Activated T-helper 9 cell treated with anti-CD3 and anti-CD28 coated beads, Interleukin-2, amount 50 U/mL, for 16 hours (primary cell): ENCODE data around the gene TSC22D4.

Experiments
- DNase-seq: peaks from one replicate; pipeline ENCODE4 v3.0.0-alpha.2; 2020; ENCODE audit warnings: low read depth

TSC22D4 gene

DNA sequence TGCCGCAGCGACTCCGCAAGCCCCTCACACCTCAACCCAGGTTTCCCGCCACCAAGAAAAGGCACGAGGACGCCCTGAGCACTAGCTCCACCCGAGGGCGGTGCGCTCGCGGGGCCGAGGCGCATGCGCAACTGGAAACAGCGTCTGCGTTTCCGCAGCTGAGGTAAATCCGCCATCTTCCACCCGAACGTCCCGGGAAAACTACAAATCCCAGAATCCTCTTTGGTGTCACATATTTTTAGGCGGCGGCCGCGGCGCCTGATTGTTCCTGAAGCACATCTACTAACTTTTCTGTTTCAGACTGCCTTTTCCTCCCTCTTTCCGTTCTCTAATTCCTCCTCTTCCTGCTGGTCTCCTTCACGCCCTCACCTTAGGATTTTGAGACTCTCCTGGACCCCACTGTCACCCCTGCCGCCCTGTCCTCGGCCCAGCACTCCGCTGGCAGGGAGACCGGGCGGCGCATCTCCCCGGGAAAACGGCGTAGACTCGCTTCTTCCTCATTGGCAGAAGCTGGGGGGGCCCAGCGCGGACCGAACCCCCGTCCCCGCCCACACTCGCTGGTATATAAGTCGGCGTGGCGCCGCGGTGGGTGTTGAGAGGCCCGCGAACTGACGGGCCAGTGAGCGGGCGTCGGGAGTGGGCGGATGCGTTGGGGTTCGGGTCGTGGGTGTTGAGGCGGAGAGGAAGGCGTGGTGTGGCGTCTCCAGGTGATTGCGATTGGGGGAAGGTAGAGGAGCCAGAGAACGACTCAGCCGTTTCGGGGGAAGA is 50.6 kb downstream of the TSC22D4 start, which contains the start of gene ZCWPW1:
TSS of gene ZCWPW1 (minus strand) at position 505 of the 768 bp plus-strand sequence. CDS start 8,054 bp downstream, outside the sequence.
- peak; percentile 93 for DNase-seq

DNA sequence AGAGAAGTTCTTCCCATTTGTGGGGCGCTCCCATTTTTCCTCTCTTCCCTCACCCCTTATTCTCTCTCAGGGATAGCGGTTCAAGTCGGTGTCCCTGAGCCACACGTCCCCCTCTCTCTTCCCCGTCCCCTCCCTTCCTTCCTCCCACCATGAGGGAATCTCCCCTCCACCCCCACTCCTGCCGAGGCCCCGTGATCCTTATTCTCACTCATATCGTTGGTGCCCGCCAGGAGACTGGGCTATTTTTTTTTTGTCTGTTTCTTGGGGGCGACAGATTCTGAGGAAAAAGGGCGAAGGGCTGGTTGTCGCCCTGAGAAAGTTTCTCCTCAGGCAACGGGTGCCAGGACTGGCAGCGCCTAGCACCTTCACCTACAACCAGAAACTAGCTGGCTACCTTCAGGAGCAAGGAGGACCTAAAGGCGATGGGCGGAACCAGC is 51.2 kb downstream of the TSC22D4 start:
- DNase-seq = no peak

DNA sequence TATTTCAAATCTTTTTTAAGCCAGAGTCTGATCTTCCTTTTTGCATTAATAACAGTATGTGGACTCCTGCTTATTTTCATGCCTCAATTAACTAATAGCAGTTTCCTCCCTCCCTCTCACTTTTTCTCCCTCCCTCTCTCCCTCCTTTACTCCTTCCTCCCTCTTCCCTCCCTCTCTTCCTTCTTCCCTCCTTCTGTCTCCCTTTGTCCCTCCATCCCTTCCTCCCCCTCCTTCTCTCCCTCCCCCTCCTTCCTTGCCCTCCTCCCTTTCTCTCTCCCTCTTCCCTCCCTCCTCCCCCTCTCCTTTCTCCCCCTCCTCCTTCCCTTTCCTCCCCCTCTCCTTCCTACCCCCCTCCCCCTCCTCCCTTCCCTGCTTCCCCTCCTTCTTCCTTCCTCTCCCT is 52.5 kb downstream of the TSC22D4 start:
- DNase-seq = no peak

DNA sequence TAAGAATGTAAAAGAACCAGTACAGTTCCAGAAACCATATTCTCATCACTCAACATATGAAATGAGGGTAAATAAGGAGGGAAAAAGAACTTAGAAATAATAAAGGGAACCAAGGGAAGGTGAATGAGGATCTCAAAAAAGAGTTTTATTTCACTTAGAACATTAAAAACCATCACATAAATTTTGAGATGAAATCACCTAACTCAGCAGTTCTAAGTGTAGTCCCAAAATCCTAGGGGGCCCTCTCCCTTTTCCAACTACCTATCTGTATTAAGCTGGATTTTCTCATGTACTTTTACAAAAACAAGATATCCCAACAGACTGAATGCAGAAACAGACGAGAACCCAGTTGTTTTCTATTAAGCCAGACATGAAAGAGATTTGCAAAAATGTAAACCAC is 53.7 kb downstream of the TSC22D4 start:
- no peak for DNase-seq

DNA sequence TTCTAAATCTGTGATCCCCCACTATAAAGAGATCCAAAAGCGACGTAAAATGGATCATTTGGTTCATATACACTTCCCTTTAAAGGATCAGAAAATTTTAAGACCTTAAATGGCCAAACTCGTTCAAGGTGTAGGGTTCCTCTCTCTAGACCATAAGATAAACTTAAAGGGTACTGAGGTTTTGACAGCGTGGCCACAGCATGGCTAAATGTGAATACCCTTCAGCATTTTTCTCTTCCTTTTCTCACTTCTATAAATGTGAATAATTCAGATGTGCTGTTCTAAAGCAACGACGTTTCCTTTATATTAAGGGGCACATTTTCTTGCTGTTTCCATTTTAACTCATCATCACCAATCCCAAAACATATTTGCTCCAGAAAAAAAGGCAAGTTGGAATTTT is 55.7 kb downstream of the TSC22D4 start:
- no peak for DNase-seq

DNA sequence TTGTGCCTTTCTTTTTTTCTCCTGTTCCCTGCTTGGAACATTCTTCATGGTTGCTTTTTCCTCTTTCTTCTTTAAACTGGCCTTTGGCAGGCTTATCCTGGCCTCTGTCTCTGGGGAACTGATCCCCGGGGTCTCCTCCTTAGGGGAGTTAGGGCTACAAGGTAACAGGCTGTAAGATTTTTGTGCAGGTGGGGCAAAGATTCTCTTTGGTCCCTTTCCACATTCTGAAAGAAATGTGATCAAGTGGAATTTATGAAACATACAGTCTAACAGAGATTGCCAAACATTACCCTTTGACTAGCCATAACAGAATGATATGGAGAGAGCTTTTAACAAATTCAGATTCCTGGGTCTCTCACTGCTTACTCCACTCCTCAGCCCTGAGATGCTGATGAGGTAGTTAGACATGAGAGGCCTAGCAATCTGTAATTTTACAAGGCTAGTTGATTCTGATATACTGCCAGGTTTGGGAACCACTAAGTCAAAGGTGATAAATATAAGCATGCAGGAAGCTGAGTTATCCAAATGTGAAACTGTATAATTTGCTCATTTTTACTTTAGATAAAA is 59.3 kb downstream of the TSC22D4 start:
- DNase-seq = no peak

DNA sequence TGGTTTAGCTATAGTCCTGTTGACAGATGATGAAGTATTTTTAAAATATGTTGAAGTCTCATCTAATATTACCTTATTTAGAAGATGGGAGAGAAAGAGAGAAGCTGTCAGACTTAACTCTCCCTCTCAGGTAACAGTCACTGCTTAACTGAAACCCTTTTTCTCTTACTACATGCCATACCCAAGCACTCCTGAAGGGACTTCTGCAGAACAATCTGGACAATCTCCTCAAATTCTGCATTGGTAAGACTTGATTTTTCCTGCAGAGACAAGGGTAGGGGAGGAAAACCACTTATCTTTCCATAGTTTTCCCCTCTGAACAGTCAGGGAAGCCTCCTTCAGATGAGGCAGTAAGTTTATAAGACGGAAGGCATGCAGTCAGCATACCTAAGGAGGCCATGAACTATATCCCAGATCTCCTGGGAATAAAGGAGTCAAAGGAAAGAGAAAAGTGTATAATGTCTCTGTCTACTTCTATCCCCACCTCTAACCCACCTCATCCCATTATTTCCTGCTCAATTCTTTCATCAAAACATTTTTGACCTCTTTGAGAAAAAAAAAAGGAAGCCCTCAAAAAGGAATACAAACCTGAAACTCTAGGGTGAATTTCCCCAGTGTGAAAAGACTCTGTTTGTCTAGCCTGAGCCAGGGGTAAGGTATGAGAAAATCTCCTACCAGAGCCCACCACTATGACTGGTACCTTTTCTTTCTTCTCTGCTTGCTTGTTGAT is 59.9 kb downstream of the TSC22D4 start:
- no peak for DNase-seq
